Skeletal muscle satellite cell (primary cell): ENCODE results near the gene NAALADL1.

Experiments used
- H3K27me3 ChIP-seq: 2 replicates; pipeline ENCODE4 v1.7.0; 2013; ENCODE audit warnings: low read length; ENCODE audit not compliant: control insufficient read depth, insufficient read depth
- H3K36me3 ChIP-seq: 2 replicates; pipeline ENCODE4 v1.7.0; 2013; ENCODE audit warnings: mild to moderate bottlenecking, control low read depth, low read length; ENCODE audit not compliant: insufficient read depth
- H3K4me1 ChIP-seq: 2 replicates; pipeline ENCODE4 v1.7.0; 2013; ENCODE audit warnings: low read length; ENCODE audit not compliant: control insufficient read depth, insufficient read depth
- H3K4me2 ChIP-seq: 2 replicates; pipeline ENCODE4 v1.7.0; 2013; ENCODE audit warnings: mild to moderate bottlenecking, low read length
- H3K4me3 ChIP-seq: 2 replicates; pipeline ENCODE4 v1.7.0; 2013; ENCODE audit warnings: low read length
- H3K9ac ChIP-seq: 2 replicates; pipeline ENCODE4 v1.7.0; 2013; ENCODE audit warnings: mild to moderate bottlenecking, low read depth, low read length, moderate library complexity
- H3K9me3 ChIP-seq: replicated peaks from 2 replicates; pipeline ENCODE4 v1.7.0; 2013; ENCODE audit warnings: mild to moderate bottlenecking, control low read depth, low read length

Gene NAALADL1

DNA sequence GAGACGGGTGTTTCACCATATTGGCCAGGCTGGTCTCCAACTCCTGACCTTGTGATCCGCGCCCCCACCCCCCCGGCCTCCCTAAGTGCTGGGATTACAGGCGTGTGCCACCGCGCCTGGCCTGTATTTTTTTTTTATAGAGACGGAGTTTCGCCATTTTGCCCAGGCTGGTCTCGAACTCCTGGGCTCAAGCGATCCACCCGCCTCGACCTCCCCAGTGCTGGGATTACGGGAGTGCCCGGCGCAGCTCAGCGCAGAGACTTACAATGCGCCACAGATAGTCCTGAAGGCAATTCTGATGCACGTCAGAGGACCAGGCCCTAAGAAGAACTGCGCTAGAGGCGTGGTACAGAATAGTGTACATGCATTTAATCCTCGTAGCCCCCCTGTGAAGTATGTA, 37.1 kb upstream of the NAALADL1 start:
- Histone ChIP-seq H3K9me3 (no peaks in the 10 kb centered on the region), H3K36me3 (no peaks in the 10 kb centered on the region), H3K4me3 (peak overlapping the region; percentile 77), H3K27me3 (no peaks in the 10 kb centered on the region), H3K9ac (peak overlapping the region; percentile 87), H3K4me1 (peaks cover 10% of the 10 kb centered on the region), H3K4me2 (peak overlapping the region; percentile 82)

DNA sequence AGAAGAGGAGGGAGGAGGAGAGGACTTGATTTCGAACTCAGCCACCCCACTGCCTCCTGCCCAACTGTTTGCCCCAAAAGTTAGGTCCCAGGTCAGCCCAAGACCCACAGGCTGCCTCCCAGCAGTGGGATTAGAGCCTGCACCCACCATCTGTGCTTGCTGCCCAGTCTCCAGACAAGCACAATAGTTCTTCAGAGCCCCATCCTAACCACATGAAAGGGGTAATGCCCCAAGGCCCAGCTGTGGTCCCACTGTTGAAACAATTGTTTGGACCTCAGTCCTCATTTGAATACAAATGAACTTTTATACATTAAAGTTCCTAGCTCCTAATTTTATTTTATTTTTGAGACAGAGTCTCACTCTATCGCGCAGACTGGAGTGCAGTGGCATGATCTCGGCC, 32.3 kb upstream of the NAALADL1 start:
- Histone ChIP-seq H3K27me3 (no peaks in the 10 kb centered on the region), H3K4me3 (no peak overlapping the region), H3K36me3 (peaks cover 41% of the 10 kb centered on the region), H3K4me2 (no peak overlapping the region), H3K9ac (no peak overlapping the region), H3K4me1 (peaks cover 4% of the 10 kb centered on the region), H3K9me3 (no peaks in the 10 kb centered on the region)

DNA sequence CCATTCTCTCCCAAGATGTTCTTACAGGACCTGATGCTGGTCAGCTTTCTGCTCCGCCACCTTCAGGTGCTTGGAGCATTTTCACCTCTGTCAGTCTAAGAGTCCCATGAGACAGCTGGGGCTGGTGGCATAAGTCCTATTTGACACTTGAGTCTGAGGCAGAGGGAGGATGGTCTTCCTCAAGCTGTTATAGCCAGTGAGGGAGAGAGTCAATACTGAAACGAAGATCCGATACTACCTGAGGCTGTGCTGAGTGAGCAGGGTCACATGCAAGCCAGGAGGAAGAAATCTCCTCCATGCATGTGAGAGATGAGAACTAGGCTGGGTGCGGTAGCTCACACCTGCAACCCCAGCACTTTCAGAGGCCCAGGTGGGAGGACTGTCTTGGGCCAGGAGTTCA, 31.3 kb upstream of the NAALADL1 start:
- Histone ChIP-seq H3K9ac (no peak overlapping the region), H3K36me3 (peaks cover 48% of the 10 kb centered on the region), H3K27me3 (no peaks in the 10 kb centered on the region), H3K4me2 (no peak overlapping the region), H3K9me3 (no peaks in the 10 kb centered on the region), H3K4me3 (no peak overlapping the region), H3K4me1 (peaks cover 11% of the 10 kb centered on the region)

DNA sequence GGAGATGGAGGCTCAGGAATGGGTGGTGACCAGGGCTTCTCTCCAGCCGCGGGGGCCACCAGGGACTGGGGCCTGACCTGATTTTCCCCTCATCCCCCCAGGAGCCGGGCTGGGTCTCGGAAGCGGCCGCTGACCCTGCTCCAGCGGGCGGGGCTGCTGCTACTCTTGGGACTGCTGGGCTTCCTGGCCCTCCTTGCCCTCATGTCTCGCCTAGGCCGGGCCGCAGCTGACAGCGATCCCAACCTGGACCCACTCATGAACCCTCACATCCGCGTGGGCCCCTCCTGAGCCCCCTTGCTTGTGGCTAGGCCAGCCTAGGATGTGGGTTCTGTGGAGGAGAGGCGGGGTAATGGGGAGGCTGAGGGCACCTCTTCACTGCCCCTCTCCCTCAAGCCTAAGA, 29.5 kb upstream of the NAALADL1 start:
- H3K27me3 ChIP-seq, result no peaks in the 10 kb centered on the region

DNA sequence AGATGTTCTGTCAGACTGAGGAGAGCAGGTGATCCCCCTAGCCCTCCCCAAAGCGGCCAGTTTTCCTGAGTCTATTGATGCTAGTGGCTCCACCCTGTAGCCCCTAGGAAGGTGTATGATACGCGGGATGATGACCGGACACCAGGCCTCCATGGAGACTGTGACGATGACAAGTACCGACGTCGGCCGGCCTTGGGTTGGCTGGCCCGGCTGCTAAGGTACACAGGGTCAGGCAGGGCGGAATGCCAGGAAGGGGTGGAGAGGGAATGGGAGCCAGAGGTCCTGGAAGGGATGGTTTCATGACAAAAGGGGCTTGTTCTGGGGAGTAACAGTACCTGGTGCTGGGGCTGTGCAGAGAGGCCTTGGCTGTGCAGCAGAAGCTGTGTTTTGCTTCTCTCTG, 28.9 kb upstream of the NAALADL1 start:
- H3K27me3 ChIP-seq, result no peaks in the 10 kb centered on the region
- no peak overlapping the region for H3K4me2 ChIP-seq
- no peak overlapping the region for H3K9ac ChIP-seq
- no peak overlapping the region for H3K4me3 ChIP-seq
- peaks cover 48% of the 10 kb centered on the region for H3K36me3 ChIP-seq
- peaks cover 21% of the 10 kb centered on the region for H3K4me1 ChIP-seq
- no peaks in the 10 kb centered on the region for H3K9me3 ChIP-seq

More for the DNA sequence above, 29.5 kb upstream of the NAALADL1 start:
- Histone ChIP-seq H3K36me3 (peaks cover 48% of the 10 kb centered on the region), H3K9ac (no peak overlapping the region), H3K4me3 (no peak overlapping the region), H3K4me2 (no peak overlapping the region), H3K9me3 (no peaks in the 10 kb centered on the region), H3K4me1 (peaks cover 17% of the 10 kb centered on the region)

DNA sequence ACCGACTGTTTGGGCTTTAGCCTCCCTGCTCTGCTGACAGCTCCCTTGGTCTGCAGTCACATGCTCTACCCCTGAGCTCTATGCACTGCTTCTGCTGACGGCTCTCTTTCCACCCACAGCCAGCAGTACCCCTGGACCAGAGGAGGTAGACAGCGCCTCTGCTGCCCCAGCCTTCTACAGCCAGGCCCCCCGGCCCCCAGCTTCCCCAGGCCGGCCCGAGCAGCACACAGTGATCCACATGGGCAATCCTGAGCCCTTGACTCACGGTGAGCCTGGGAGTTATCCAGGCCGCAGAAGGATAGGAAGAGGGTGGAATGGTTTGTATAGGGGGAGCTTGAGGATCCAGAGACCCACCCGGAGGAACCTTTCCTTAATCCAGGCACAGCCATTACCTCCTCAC, 28.5 kb upstream of the NAALADL1 start:
- H3K4me3 ChIP-seq, result no peak overlapping the region
- H3K4me1 ChIP-seq, result peaks cover 21% of the 10 kb centered on the region
- H3K9ac ChIP-seq, result no peak overlapping the region
- H3K4me2 ChIP-seq, result no peak overlapping the region
- peaks cover 48% of the 10 kb centered on the region for H3K36me3 ChIP-seq
- no peaks in the 10 kb centered on the region for H3K27me3 ChIP-seq
- no peaks in the 10 kb centered on the region for H3K9me3 ChIP-seq

DNA sequence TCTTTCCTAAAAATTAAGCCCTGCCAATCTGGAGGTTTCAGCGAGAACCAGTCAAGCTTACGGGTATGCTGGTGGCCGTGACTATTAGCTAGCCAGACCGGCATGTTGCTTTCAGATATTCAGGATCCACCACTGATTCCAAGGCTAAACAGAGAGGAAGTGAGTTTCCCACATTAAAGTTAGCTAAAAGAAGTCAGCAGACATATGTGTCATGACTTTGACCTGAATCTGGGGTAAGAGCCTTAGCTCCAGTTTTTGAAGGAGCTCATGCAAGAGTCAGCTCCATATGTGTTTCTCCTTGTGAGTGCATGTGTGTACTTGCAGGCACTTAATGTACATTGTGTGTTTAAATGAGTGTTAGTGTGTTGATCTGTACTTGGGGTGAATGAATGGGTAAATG, 27.1 kb upstream of the NAALADL1 start:
- Histone ChIP-seq H3K4me3 (peak overlapping the region; percentile 79), H3K4me2 (peak overlapping the region; percentile 85), H3K4me1 (peaks cover 21% of the 10 kb centered on the region), H3K9ac (peak overlapping the region; percentile 87), H3K36me3 (peaks cover 48% of the 10 kb centered on the region), H3K9me3 (no peaks in the 10 kb centered on the region), H3K27me3 (no peaks in the 10 kb centered on the region)

DNA sequence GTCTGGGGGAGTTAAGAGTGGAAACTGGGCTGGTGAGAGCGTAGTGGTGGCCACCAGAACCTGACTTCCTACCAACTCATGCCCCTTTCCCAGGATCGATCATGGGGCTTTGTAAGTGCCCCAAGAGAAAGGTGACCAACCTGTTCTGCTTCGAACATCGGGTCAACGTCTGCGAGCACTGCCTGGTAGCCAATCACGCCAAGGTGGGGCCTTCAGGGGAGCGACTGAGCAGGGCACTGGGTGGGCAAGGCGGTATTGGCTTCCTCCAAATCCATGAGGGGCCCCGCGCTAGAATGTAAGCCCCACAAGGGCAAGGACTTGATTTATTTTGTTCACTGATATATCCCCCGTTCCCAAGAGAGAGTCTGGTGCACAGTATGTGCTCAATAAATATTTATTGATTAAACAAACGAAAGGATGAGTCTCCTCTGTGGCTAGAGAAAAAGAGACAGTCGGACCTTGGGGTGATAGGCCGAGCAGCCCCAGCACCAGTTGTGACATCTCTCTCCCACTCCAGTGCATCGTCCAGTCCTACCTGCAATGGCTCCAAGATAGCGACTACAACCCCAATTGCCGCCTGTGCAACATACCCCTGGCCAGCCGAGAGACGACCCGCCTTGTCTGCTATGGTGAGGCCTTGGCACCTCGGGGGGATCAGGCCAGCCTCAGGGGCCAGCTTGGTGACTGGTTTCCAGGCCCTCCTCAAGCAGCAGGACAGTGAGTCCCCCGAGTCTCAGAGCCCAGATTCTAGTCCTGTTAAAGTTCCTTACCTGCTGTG, 26.4 kb upstream of the NAALADL1 start:
- H3K27me3 ChIP-seq, result no peaks in the 10 kb centered on the region
- H3K4me1 ChIP-seq, result peaks cover 21% of the 10 kb centered on the region
- peak overlapping the region; percentile 85 for H3K4me2 ChIP-seq
- peak overlapping the region; percentile 79 for H3K4me3 ChIP-seq
- no peaks in the 10 kb centered on the region for H3K9me3 ChIP-seq
- peak overlapping the region; percentile 87 for H3K9ac ChIP-seq
- peaks cover 47% of the 10 kb centered on the region for H3K36me3 ChIP-seq

DNA sequence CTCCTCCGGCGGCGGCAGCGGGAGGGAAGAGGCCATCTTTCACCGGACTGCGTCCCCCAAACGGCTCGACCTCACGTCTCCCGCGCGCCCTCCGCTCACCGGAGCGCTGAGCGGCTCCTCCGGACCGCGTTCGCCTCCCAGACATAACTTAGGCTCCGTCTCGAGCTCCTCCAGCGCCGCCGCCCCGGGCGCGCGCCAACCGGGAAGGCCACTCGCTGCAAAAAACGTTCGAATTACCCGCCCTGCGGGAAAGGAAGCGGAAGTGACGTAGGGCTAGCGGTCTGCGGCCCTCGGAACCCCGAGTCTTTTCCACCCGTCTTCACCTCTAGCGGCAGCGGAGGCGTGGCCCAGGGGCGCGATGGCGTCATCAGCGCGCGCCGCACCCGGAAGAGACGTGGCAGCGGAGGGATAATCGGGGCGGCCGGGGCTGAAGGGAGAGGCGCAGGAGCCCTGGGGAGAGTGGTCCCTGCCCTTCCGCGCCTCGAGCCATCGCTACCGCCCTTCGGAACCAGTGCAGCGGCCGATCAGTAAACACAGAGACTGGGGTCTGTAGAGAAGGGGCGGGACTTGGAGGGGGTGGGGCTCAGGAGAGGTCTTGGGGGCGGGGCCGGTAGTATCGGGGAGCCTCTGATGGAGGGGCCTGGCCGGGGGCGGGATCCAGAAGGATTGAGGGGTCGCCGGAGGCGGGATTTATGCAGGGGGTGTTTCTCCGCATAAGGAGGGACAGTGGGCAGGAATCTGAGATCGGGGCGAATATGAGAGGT, 25.7 kb upstream of the NAALADL1 start, which contains the start of the genes CDCA5 and ZFPL1:
Gene CDCA5 (minus strand): TSS at position 207 of the 764 bp plus-strand sequence. CDS start 62 bp downstream, at position 145.
Gene ZFPL1 (plus strand): TSS at position 389 of the 764 bp plus-strand sequence. CDS start 477 bp downstream, outside the sequence.
- H3K9ac ChIP-seq, result peak within 1 kb of the TSS; percentile 87
- H3K4me2 ChIP-seq, result peak within 1 kb of the TSS; percentile 91
- H3K4me3 ChIP-seq, result peak within 1 kb of the TSS; percentile 79
- H3K36me3 ChIP-seq, result peaks cover 43% of the 10 kb centered on the region
- H3K4me1 ChIP-seq, result peaks cover 21% of the 10 kb centered on the region
- H3K27me3 ChIP-seq, result no peaks in the 10 kb centered on the region
- no peaks in the 10 kb centered on the region for H3K9me3 ChIP-seq

DNA sequence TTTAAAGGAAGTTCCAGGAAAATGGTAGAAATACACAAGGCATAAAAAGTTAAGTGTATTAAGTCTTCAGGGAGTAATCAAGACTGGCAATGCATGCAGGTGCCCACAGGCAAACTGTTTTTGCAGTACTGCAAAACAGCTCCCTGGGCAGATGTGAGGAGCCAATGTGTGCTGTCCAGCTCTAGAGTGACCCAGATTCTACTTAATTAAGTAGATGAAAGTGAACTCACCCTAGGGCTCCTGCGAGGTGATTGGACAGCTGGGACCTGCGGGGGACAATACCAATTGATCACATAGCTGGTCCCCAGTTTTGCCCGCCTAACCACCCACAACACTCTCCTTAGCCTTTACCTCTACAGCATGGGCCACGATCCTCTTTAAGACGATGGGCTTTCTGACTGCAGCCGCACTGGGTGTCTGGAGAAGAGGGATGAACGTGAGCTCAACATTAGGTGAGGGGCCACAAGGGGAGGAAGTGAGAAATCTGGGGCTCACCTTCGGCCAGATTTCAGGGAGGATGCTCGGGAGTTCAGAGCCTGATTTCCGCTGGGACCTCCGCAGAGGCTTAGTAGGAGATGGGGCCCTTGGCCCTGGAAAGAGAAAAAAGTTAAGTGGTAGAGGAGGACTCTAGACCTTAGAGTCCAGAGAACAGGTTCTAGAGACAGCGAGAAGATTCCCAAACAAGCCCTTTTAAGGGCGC, 24.9 kb upstream of the NAALADL1 start:
- Histone ChIP-seq H3K4me1 (peaks cover 21% of the 10 kb centered on the region), H3K9me3 (no peaks in the 10 kb centered on the region), H3K4me2 (peak overlapping the region; percentile 91), H3K27me3 (no peaks in the 10 kb centered on the region), H3K4me3 (peak overlapping the region; percentile 79), H3K36me3 (peaks cover 42% of the 10 kb centered on the region), H3K9ac (peak overlapping the region; percentile 87)

DNA sequence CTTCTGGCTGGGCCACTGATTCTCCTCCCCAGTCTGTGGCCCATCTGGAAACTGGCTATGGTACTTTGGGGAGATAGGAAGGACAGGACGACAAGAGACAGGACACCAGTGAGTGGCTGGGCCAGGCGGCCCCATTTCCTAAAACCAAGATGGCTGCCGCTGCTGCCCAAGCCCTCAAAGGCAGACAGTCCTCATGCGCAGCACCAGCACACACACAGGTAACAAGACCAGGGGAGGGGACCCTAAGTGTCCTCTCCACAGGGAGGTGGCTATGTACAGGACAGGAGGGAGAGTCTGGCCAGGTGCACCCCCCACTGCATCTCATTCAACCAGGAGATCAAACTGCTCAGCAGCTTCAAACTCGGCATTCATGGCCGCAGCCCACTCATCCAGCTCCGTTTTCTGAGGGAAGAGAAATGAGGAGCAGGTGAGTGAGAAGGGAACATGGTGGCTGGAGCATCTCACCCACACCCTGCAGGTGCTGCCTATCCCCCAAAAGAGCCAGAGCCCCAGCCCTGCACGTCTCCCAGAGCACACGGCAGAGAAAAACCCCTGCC, 20.5 kb upstream of the NAALADL1 start:
- Histone ChIP-seq H3K4me2 (no peak overlapping the region), H3K4me1 (peaks cover 10% of the 10 kb centered on the region), H3K9ac (no peak overlapping the region), H3K9me3 (no peaks in the 10 kb centered on the region), H3K4me3 (no peak overlapping the region), H3K27me3 (no peaks in the 10 kb centered on the region), H3K36me3 (peaks cover 10% of the 10 kb centered on the region)
